Left hindlimb (tissue), 1 donor: Measurements from ENCODE around the gene CD226.
"Not testable (repeated sequence)": the region's sequence is repeated elsewhere in the genome, so short reads cannot be mapped to it uniquely, and the experiment has no call there.

Experiments
- DNase-seq: peaks from one replicate; pipeline ENCODE4 v3.0.0-alpha.2; 2018

Gene CD226

DNA sequence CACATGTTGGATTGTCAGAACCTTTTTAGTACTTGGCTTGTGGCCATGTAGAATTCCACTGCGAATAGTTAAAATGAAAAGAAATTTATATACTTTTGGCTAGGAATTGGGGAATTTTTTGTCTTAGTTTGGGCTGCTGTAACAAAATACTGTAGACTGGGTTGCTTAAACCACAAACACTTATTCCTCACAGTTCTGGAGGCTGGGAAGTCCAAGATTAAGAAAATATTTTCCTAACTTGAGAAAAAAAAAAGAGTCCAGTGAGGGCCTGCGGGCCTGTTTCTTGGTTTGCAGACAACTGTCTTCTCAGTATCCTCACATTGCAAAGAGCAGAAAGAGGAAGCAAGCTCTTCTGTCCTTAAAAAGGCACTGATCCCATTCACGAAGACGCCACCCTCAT, 81.9 kb downstream of the CD226 start:
- no peak for DNase-seq

DNA sequence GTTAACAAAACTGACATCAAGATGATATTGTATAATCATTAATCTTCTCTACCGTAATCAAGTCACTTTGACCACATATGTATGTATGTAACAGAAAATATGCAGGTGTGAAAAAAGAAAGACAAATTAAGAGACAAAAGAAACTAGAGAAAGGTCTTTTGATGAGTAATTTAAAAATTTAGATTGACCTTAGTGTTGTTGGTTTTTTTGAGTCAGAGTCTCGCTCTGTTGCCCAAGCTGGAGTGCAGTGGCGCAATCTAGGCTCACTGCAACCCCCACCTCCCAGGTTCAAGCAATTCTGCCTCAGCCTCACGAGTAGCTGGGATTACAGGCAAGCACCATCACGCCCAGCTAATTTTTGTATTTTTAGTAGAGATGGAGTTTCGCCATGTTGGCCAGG, 82.9 kb downstream of the CD226 start:
- DNase-seq, result not testable (repeated sequence)

DNA sequence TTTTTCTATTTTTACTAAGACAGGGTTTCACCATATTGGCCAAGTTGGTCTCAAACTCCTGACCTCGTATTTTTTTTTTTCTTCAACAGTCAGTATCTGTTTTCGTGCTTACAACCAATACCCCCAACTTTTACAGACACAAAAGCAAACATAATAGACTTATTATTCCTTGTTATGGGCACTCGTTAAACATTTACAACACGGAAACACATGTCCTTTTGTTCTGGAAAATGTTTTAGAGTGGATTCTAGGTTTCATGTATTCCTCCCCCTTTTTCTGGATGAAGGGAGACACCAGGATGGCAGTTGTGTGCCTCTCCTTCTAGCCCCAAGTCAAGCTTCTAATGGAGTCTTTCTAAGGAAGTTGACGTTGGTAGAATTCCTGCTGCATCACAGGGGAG, 88.8 kb downstream of the CD226 start:
- DNase-seq, result no peak

DNA sequence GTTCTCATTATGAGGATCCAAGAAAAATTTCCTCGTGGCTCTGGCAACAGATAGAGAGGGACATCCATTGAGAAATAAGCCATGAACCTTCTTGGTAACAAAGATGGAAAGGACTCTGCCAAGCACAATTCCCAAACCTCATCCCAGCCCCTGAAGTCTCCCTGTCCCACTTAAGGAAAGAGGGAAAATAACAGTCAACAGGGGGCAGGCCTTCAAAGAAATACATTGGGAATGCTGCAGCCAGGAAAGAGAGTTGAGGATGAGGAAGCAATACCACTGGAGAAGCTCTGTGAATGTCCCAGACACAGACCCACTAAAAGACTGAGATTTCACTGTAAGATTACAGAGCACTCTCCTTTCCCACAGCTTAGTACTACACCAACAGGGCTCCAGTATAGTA, 93.2 kb downstream of the CD226 start:
- no peak for DNase-seq

DNA sequence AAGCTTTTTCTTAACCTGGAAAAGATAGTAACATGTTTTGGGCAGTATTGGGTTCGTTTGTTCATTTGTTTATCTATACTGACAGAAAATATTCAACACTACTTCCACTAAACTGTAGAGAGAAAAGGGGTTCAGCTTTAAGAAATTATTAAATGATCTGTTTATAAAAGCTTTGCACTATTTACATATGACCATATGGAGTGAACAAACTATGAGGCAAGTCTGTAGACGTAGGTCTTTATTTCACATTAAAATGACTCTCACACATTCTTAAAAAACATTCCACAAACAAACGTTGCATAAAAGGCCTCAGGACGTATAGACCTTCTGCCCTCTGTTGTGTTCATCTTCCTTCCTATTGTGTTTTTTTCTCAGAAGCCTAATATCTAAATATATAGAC, 94.6 kb downstream of the CD226 start:
- no peak for DNase-seq

DNA sequence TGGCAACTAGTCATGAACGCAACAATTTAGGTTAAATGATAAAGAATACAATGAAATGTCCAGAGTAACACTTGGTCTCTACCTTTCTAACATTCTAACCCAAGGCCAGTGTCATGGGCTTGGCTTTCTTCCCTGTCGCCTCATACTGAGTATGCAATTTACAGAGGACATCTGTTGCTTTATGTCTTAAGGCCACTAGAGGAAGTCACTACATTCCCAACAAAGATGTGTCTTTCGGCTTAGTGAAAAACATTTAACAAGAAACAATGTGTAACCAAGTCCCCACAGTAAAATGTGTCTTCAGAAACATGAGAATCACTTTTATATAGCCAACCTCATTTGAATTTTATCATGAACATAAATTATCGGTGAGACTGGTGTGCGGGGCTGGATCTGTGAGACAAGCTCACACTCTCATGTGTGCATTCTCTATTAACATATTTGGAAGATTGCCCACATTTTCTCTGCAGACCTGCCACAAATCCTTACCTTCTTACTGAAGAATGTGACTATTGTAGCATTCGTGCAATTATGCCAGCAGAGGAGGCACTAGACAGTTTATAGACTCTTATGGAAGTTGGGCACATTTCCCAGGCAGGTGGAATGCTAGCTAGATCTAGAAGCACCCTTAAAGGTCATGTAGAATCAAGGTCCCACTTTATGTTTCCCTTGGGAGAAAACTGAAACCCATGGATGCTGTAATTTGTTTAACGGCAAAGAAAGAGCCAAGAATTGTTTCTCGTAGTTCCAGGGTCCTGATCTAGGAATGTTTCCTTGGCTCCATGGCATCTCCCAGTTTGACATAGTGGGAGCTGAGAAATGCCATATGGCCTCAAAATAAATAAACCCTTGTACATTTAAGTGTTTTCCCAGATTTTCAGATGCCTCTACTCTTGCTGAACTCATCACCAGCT, 101.8 kb downstream of the CD226 start:
- DNase-seq, result no peak

DNA sequence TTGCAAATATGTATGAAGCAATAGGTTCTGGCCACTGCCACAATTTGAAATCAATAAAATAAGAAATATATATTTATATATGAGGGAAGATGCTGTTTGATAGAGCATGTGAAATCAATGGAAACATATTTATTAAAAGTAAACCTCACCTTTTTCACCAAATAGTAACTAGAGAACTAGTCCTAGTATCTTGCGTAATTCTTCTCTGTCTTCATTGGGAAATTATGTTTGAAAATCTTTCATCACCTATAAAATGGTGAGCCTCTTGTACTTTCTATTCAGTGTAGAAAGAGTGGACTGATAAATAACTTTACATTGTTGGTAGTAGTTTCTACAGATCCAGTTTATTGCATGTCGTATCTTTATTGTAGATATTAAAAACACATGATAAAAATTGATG, 103.0 kb downstream of the CD226 start:
- DNase-seq, result no peak

DNA sequence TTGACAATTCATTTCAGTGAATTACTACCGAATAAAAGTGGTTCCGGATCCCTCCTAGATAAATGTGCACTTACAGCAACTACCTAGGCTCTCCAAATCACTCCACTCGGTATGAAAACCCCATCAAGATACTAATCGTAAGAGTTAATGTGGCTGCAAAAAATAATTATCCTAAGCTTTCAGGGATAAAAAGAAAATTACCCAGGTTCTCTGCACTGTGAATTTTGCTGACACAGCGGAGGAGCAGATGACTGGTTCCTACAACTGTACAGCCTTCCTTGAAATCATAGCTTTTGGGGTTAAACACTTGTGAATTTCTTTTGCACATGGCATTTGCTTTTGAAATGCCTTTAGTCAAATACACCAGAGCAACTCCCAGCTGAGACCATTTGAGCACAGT, 104.7 kb downstream of the CD226 start:
- DNase-seq, result no peak

DNA sequence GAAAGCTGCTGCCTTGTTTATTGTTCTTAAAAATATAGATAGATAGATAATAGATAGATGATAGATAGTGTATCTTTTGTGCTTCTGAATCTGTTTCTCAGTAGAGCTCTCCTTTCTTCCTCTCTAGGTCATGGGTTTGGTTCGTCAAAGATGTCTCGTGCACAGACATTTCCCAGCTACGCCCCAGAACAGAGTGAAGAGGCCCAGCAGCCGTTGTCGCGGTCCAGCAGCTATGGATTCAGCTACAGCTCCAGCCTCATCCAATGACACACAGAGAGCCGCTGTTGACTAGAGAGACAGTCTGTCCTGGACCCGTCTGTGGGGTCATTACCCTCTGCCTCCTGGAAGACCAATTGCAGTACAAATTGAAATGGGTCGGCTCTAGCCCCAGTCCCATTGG, 106.6 kb downstream of the CD226 start:
- DNase-seq, result no peak

DNA sequence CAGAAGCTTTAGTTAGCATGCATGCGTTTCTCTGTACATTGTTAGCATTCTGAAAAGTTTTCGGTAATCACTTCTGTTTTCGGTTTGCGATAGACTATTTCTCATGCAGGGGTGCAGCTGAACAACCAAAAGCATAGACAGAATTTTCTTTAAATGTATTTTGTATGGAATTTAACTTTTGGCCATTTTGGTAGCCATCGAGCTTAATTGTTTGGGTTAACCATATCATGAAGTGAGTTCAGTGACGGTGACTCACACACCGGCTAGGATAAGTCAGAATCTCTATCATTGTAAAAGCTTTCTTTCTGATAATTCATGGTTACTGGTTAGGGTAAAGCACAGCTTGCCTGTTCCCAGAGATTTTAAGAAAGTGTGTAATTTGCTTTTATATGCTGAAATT, 107.2 kb downstream of the CD226 start:
- no peak for DNase-seq

DNA sequence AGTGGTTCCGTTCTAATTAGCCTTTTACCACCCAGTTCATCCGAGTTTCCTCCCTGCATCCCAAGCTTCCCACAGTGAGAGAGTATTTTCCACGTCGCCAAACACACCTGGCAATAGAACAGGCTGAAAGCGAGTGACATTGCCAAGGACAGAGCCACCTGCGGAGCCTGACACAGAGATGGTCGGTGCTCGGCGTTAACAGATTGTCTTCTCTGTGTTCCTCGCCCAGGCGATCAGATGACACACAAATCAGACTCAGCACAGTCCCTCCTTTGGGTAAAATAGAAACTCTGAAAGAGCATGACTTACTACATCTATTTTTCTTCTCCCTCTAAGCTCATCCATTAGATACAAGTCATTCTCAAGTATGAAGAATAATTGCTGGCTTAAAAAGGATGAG, 107.7 kb downstream of the CD226 start:
- DNase-seq, result no peak

DNA sequence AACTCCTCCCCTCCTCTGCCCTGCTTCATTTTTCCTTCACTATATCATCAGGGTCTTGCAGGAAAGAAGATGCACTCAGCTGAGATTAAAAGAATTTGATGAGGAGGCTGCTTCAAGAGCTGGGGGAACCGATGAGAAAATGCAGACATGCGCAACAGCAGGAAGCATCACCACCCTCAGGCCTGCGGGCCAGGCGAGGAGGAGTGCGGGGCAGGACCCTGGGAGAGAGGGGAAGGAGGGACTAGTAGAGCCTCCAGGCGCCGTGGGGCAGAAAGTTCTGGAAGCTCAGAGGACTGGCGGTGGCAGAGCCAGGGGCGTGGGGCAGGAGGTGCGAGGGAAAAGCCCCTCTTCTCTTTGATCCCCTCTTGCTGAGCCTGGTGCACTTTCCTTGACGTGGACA, 108.2 kb downstream of the CD226 start:
- DNase-seq, result no peak

DNA sequence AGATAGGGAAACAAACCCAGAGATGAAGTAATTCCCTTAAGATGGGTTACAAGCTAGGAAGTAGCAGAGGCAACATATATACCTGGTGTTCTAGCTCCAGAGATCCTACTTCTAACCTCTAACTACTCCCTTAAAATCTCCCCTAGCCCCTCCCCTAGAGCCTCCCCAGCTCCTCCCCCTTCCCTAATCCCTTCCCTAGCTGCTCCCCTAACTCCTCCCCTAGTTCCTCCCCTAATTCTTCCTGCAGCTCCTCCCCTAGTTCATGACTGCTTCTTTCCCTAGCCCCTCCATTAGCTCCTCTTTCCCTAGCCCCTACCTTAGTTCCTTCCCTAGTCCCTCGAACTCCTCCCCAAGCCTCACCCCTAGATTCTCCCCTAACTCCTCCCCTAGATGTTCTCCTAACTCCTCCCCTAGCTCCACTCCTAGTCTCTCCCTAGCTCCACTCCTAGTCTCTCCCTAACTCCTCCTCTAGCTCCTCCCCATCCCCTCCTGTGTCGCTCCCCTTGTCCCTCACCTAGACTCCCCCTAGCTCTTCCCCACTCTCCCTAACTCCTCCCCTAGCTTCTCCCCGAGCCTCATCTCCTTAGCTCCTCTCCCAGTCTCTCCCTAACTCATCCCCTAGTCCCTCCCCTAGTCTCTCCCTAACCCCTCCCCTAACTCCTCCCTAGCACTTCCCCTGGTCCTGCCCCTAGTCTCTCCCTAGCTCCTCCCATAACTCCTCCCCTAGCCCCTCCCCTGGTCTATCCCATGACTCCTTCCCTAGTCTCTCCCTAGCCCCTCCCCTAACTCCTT, 108.9 kb downstream of the CD226 start:
- DNase-seq, result no peak

DNA sequence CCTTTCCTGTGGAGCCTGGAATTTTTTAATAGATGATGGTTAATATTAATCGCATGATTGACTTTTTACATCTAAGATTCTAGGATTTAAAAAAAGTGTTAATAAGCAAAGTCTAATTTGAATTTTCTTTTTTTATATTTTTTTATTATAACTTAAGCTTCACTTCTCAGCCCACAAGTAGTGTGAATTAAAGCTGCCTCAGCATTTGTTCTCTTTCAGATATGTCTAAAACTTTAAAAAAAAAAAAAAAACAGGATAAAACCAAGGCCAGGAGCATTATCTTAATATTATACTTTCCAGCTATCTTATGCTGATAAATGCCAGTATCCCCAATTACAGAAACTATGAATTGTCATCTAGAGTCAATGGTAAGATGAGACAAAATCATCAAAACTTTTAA, 109.7 kb downstream of the CD226 start:
- no peak for DNase-seq

DNA sequence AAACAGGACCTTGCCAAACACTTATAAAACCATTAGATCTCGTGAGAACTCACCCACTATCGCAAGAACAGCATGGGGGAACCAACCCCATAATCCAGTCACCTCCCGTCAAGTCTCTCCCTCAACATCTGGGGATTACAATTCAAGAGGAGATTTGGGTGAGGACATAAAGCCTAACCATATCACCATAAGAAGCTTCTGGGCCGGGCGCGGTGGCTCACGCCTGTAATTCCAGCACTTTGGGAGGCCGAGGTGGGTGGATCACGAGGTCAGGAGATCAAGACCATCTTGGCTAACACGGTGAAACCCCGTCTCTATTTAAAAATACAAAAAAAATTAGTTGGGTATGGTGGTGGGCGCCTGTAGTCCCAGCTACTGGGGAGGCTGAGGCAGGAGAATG, 112.7 kb downstream of the CD226 start:
- not testable (repeated sequence) for DNase-seq

DNA sequence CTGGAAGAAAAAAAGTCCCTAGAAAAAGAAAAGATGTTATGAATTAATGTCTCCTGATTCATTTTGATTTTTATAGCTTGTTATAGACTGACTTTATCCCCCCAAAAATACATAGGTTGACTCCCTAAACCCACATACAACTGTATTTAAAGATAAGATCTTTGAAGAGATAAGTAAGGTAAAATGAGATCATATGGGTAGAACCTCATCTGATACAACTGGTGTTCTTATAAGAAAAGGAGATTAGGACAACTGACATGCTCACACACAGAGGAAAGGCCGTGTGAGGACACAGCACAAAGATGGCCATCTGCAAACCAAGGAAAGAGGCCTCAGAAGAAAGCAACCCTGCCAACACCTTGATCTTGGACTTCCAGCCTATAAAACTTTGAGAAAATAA, 117.5 kb downstream of the CD226 start:
- DNase-seq, result no peak

DNA sequence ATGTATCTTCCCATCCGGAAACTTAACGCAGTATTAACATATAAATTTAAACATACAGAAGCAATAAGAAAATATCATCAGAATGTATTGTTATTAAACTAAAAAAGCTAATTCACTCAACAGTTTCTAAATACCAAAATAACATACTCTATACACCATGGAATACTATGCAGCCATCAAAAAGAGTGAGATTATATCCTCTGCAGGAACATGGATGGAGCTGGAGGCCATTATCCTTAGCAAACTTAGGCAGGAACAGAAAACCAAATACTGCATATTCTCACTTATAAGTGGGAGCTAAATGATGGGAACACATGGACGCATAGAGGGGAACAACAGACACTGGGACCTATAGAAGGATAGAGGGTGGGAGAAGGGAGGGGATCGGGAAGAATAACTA, 127.1 kb downstream of the CD226 start:
- no peak for DNase-seq

DNA sequence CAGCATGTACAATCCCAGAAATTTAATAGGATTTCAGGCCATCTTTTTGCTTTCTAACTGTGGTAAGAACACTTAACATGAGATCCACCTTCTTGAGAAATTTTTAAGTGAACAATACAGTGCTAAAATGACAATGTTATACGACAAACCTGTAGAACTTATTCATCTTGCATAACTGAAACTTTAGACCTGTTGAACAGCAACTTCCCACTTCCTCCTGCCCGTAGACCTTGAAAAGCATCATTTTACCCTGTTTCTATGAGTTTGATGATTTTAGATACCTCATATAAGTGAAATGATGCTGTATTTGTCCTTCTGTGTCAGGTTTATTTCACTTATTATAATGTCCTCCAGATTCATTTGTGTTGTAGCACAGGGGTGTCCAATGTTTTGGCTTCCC, 128.2 kb downstream of the CD226 start:
- no peak for DNase-seq

DNA sequence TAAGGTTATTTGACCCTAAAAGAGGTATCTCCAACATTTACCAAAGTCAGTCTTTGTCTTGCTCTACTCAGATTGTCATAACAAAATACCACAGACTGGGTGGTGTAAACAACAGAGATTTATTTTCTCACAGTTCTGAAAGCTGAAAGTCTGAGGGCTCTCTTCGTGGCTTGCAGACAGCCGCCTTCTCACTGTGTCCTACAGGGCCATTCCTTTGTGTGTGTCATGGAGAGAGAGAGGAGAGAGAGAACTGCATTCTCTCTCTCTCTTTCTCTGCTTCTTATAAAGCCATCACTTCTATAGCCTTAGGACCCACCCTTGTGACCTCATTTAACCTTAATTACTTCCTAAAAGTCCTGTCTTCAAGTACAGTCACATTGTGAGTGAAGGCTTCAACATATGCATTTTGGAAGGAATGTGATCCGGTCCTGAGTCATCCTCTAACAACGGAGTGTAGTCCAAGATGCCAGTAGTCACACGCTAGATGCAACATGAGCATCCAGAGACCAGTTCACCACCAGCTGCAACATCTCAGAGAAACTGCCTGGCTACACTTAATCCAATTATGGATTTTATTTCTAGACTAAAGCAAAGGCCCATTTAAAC, 130.2 kb downstream of the CD226 start:
- DNase-seq, result no peak

DNA sequence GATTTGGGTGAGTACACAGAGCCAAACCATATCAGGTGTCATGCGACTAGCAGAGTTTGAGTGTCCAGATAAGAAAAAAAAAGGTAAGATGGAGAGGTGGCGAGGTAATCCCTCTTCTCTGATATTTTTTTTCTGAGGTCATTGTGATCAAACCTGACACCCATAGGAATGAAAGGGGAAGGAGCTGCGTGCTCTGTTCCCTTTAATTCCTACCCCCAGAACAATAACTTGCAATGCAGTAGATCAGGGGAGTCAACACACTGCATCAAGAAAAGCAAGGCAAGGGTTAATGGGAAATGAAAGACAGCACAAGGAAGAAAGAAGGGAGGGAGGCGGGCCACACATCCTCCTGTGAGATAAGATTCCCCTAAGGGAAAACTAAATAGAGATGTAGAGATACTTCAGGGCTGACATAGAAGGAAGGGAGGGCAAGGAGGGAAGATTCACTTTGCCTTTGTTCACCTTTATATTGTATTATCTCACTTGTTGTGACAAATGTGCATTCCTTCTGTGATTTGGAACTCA, 132.8 kb downstream of the CD226 start:
- DNase-seq, result no peak

DNA sequence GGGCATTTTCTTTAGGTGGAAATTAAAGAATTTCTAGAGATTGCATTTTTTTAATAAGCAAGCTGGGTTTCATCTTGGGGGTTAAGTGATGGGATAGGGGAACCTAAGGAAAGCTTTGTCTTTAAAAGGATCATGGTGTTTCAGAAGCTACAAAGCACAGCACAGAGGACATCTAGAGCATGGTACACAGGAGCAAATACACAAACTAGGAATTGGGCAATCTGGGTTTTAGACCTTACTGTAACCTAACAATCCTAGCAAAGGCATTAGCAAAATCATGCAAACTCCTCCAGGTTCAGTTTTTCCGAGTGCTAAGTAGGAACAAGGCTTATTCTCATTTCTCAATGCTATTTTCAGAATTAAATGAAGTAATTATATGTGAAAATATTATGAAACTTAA, 134.1 kb downstream of the CD226 start:
- DNase-seq, result no peak

DNA sequence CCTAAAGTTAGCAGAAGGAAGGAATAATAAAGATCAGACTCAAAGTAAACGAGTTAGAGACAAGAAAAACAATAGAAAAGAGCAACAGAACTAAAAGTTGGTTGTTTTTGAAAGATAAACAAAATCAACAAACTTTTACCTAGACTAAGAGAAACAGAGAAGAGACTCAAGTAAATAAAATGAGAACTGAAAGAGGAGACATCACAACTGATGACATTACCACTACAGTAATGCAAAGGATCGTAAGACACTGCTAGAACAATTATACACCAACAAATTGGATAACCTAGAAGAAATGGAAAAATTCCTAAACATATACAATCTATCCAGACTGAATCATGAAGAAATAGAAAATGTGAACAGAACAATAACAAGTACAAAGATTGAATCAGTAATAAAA, 139.3 kb downstream of the CD226 start:
- no peak for DNase-seq

DNA sequence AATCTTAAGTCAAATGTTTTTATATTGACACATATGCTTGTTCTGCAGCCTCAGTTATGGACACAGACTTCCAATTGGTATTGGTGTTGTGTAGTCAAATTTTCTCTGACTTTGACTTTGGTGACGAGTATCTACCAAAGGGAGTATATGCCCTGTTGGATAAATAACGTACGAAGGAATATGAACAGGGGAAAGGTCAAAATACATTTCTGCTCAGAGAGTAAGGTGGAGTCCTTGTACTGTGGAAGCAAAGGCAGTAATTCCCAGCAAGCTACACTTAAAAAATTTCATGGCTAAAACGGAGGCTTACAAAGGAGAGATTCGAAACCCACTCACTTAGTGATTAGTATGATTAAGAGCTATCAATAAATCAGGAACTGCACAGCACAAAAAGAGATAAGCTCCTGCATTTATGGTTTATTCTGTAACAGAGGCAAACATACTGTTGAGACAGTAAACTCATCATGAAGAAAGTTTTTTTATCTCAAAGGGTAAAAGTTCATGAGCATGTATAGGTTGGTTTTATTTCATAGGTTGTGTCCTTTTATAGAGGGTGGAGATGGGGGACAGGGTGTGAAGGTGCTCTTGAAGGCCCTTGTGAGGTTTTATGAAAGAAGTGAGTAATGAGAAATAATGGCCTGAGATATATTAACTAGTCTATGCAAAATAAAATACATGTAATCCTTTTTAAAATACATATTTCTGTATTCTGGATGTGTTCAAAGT, 142.7 kb downstream of the CD226 start:
- DNase-seq, result no peak
